IMR-90 (cell line): Measurements from ENCODE around the gene SYMPK. TPM values are rescaled to one million over a fixed set of nuclear protein-coding genes. Genes with fewer than 3 reads are reported as not detected.
A peak's percentile ranks its signal among the peaks of the same experiment; 100 is the strongest.

Experiments
- ATAC-seq: fragments of 200-7000 bp; cut with Tn5 transposase; 2 replicates; pipeline ENCODE4 v1.9.1; 2020; ENCODE audit warnings: low read depth, mild to moderate bottlenecking, moderate library complexity
- BruUV-seq: library from RNA; stranded (reverse); fragments of 400-500 nt; replicated peaks from 2 replicates; lab custom pipeline; 2021; lab: Mats Ljungman, UMichigan
- CTCF ChIA-PET: fragments of 300-600 bp; formaldehyde crosslinking; extraction: SDS; loops from one replicate; lab custom pipeline; 2021; ENCODE audit warnings: antibody characterized with exemption; lab: Yijun Ruan, JAX
- POLR2A ChIA-PET: fragments of 300-600 bp; sonication (Branson Sonifier 250); formaldehyde crosslinking; loops from one replicate; lab custom pipeline; 2022; ENCODE audit warnings: antibody characterized with exemption; ENCODE audit not compliant: unreplicated experiment; lab: Charles Lee
- DNase-seq: peaks from one replicate; pipeline ENCODE4 v3.0.0; 2013
- H2AFZ ChIP-seq: replicated peaks from 2 replicates; pipeline ENCODE3; 2013; ENCODE audit warnings: low read length, mild to moderate bottlenecking; ENCODE audit not compliant: poor library complexity
- H2AK5ac ChIP-seq: 2 replicates; pipeline ENCODE4 v1.6.1; 2013; ENCODE audit warnings: low read depth, low read length, inconsistent platforms
- H2AK9ac ChIP-seq: replicated peaks from 2 replicates; pipeline ENCODE3; 2013; ENCODE audit warnings: mild to moderate bottlenecking, low read depth, low read length, moderate library complexity; ENCODE audit not compliant: poor library complexity
- H2BK120ac ChIP-seq: 2 replicates; pipeline ENCODE4 v1.6.1; 2013; ENCODE audit warnings: low read depth, low read length, inconsistent platforms
- H2BK15ac ChIP-seq: 3 replicates; pipeline ENCODE4 v1.6.1; 2013; ENCODE audit warnings: low read depth, low read length, inconsistent platforms
- H2BK20ac ChIP-seq: 2 replicates; pipeline ENCODE4 v1.6.1; 2013; ENCODE audit warnings: low read depth, mild to moderate bottlenecking, inconsistent platforms, low read length, moderate library complexity
- H2BK5ac ChIP-seq: 2 replicates; pipeline ENCODE4 v1.6.1; 2013; ENCODE audit warnings: mild to moderate bottlenecking, low read depth, low read length, inconsistent platforms; ENCODE audit not compliant: poor library complexity, severe bottlenecking
- H3K14ac ChIP-seq: replicated peaks from 2 replicates; pipeline ENCODE4 v1.6.1; 2013; ENCODE audit warnings: low read depth, low read length, inconsistent platforms
- H3K18ac ChIP-seq: 2 replicates; pipeline ENCODE4 v1.6.1; 2013; ENCODE audit warnings: low read depth, low read length, control low read depth
- H3K23ac ChIP-seq: 2 replicates; pipeline ENCODE4 v1.6.1; 2013; ENCODE audit warnings: low read depth, low read length, inconsistent platforms
- H3K27ac ChIP-seq: 2 replicates; pipeline ENCODE4 v1.5.1; 2013; ENCODE audit warnings: mild to moderate bottlenecking, control low read depth, low read length; ENCODE audit not compliant: insufficient read depth
- H3K27me3 ChIP-seq: 2 replicates; pipeline ENCODE4 v1.6.1; 2013; ENCODE audit warnings: low read length; ENCODE audit not compliant: control insufficient read depth, insufficient read depth
- H3K36me3 ChIP-seq: 2 replicates; pipeline ENCODE4 v1.6.1; 2013; ENCODE audit warnings: low read length, mixed read lengths; ENCODE audit not compliant: control insufficient read depth, insufficient read depth
- H3K4ac ChIP-seq: 2 replicates; pipeline ENCODE4 v1.6.1; 2013; ENCODE audit warnings: low read depth, low read length, inconsistent platforms
- H3K4me1 ChIP-seq: 2 replicates; pipeline ENCODE4 v1.6.1; 2013; ENCODE audit warnings: low read length, mixed read lengths; ENCODE audit not compliant: control insufficient read depth, insufficient read depth
- H3K4me2 ChIP-seq: 2 replicates; pipeline ENCODE4 v1.6.1; 2013; ENCODE audit warnings: low read depth, mild to moderate bottlenecking, control low read depth, low read length, moderate library complexity
- H3K4me3 ChIP-seq: 2 replicates; pipeline ENCODE4 v1.5.1; 2013; ENCODE audit warnings: low read depth, mild to moderate bottlenecking, control low read depth, low read length, moderate library complexity; ENCODE audit not compliant: insufficient read depth
- H3K56ac ChIP-seq: 2 replicates; pipeline ENCODE4 v1.6.1; 2013; ENCODE audit warnings: low read length, inconsistent platforms; ENCODE audit not compliant: insufficient read depth; ENCODE audit errors: extremely low read depth
- H3K79me1 ChIP-seq, 2 experiments: 2 replicates each; pipeline ENCODE4 v1.6.1; 2013; ENCODE audit warnings: low read length in 2 of 2, inconsistent platforms in 1 of 2, low read depth in 1 of 2
- H3K9ac ChIP-seq: 2 replicates; pipeline ENCODE4 v1.6.1; 2013; ENCODE audit warnings: low read depth, low read length, control low read depth
- H3K9me1 ChIP-seq: 2 replicates; pipeline ENCODE4 v1.6.1; 2013; ENCODE audit warnings: low read length, inconsistent platforms; ENCODE audit not compliant: insufficient read depth
- H3K9me3 ChIP-seq: 2 replicates; pipeline ENCODE4 v1.6.1; 2013; ENCODE audit warnings: low read length; ENCODE audit not compliant: control insufficient read depth, insufficient read depth
- H4K20me1 ChIP-seq: 2 replicates; pipeline ENCODE4 v1.6.1; 2013; ENCODE audit warnings: low read length, inconsistent platforms; ENCODE audit not compliant: insufficient read depth
- H4K5ac ChIP-seq: 2 replicates; pipeline ENCODE4 v1.6.1; 2013; ENCODE audit warnings: mild to moderate bottlenecking, low read depth, low read length, control low read depth
- H4K8ac ChIP-seq, 2 experiments: 2 replicates each; pipeline ENCODE4 v1.6.1; 2013; ENCODE audit warnings: low read depth in 2 of 2, low read length in 2 of 2, control low read depth in 1 of 2, inconsistent platforms in 1 of 2
- H4K91ac ChIP-seq: 2 replicates; pipeline ENCODE4 v1.6.1; 2013; ENCODE audit warnings: low read depth, low read length, inconsistent platforms; ENCODE audit not compliant: insufficient read depth
- BHLHE40 ChIP-seq: fragments of 150-350 bp; IDR thresholded peaks from 2 replicates; pipeline ENCODE4 v1.6.1; 2016; ENCODE audit warnings: mild to moderate bottlenecking, low read depth, low read length
- FOS ChIP-seq: fragments of 150-350 bp; IDR thresholded peaks from 2 replicates; pipeline ENCODE4 v1.6.1; 2016; ENCODE audit warnings: low read depth, low read length
- MAFK ChIP-seq: IDR thresholded peaks from 2 replicates; pipeline ENCODE4 v1.6.1; 2012; ENCODE audit warnings: low read depth, low read length, improper control_type of control experiment
- NFE2L2 ChIP-seq: fragments of 150-350 bp; IDR thresholded peaks from 2 replicates; pipeline ENCODE4 v1.6.1; 2016; ENCODE audit warnings: low read depth, mild to moderate bottlenecking, low read length
- POLR2A ChIP-seq: IDR thresholded peaks from 2 replicates; pipeline ENCODE4 v1.6.1; 2012; ENCODE audit warnings: mild to moderate bottlenecking, low read depth, low read length
- RAD21 ChIP-seq: IDR thresholded peaks from 2 replicates; pipeline ENCODE4 v1.6.1; 2012; ENCODE audit warnings: low read length, improper control_type of control experiment
- WGBS, 2 experiments: methylation state at CpG; one replicate each; pipeline versions ENCODE4 v1.1.5 to v1.1.7; 2013; ENCODE audit warnings: missing lambda C conversion rate in 2 of 2; ENCODE audit not compliant: insufficient read length in 1 of 2; ENCODE audit errors: extremely low coverage in 2 of 2; 5-methylcytosine and 5-hydroxymethylcytosine counted together
- dilution Hi-C: fragments of 300-500 bp; cut with HindIII; formaldehyde crosslinking; loops from one replicate; pipeline ENCODE4 v1.14.3; 2018; ENCODE audit warnings: low sequenced_read_pairs; ENCODE audit not compliant: unreplicated experiment
- in situ Hi-C: fragments of 300-500 bp; cut with MboI; formaldehyde crosslinking; loops from 3 replicates; pipeline ENCODE4 v1.14.3; 2019; ENCODE audit warnings: low sequenced_read_pairs, inconsistent platforms, mixed read lengths
- intact Hi-C: fragments of 100-400 bp; cut with micrococcal nuclease; formaldehyde crosslinking; loops from 2 replicates; pipeline ENCODE4 v1.10.0; 2022
- polyA plus RNA-seq, 3 experiments: library from polyadenylated mRNA; depleted of rRNA; stranded (reverse); fragments of >200 nt; gene quantifications; 2 replicates each; pipeline ENCODE4 v1.2.3, GENCODE V29; 2012; ENCODE audit warnings: low replicate concordance in 1 of 3
- total RNA-seq: library from RNA; depleted of rRNA; stranded (reverse); fragments of >200 nt; gene quantifications from 2 replicates; pipeline ENCODE4 v1.2.3, GENCODE V29; 2012

SYMPK gene
- total and polyA plus RNA-seq, 2 of the 4 experiments (the other 2 are of a cell fraction) = 35.3 to 71.5 TPM

GRCh38 chr19:45901912-45902650 lies 39.1 kb upstream of the SYMPK start, which contains the start of gene MYPOP:
MYPOP (minus strand) TSS chr19:45902613; CDS start chr19:45901773, 840 bp downstream.
- Histone ChIP-seq H3K36me3 (peaks cover 19% of the 10 kb centered on the region), H3K4me2 (peak within 1 kb of the TSS; percentile 89), H2AK9ac (peak within 1 kb of the TSS; percentile 91), H3K4me3 (peak within 1 kb of the TSS; percentile 70), H3K18ac (no peak within 1 kb of the TSS), H3K56ac (peak within 1 kb of the TSS; percentile 62), H4K5ac (peak within 1 kb of the TSS; percentile 66), H3K4me1 (0 out of 2 replicates have a peak, but pooled peaks cover 4% of the 10 kb centered on the region), H3K27ac (peak within 1 kb of the TSS; percentile 68), H4K8ac (peak within 1 kb of the TSS; percentile 85 to 95), H3K27me3 (no peaks in the 10 kb centered on the region), H4K20me1 (0 out of 2 replicates have a peak, but pooled peaks cover 9% of the 10 kb centered on the region), H2BK15ac (no peak within 1 kb of the TSS; the same call in 2 of the 3 replicates), H3K23ac (peak within 1 kb of the TSS; percentile 82; the same call in 1 of the 2 replicates), H2BK20ac (no peak within 1 kb of the TSS; the same call in 1 of the 2 replicates), H3K4ac (peak within 1 kb of the TSS; percentile 91), H3K79me1 (peaks cover 9 to 21% of the 10 kb centered on the region in 2 experiments), H2BK5ac (peak within 1 kb of the TSS; percentile 52), H4K91ac (peak within 1 kb of the TSS; percentile 86), H3K9me3 (no peaks in the 10 kb centered on the region), H3K14ac (peak within 1 kb of the TSS; percentile 76), H2BK120ac (peak within 1 kb of the TSS; percentile 21; the same call in 1 of the 2 replicates), H3K9ac (peak within 1 kb of the TSS; percentile 80), H2AK5ac (peak within 1 kb of the TSS; percentile 51), H3K9me1 (peaks cover 7% of the 10 kb centered on the region; the same call in 1 of the 2 replicates), H2AFZ (peak within 1 kb of the TSS; percentile 99)
- intact Hi-C loops (no loop called here), in situ Hi-C loops (no loop called here), dilution Hi-C loops (no loop called here)
- DNase-seq (no peak), ATAC-seq (peak; percentile 1)
- TF ChIP-seq FOS = no peak
- no peak for TF ChIP-seq POLR2A
- no peak for TF ChIP-seq NFE2L2
- no peak for TF ChIP-seq RAD21
- no peak for TF ChIP-seq BHLHE40
- no peak for TF ChIP-seq MAFK
- ChIA-PET CTCF (interaction anchor here (0.6 kb wide), 1 partner anchor 1838 kb away, joined by 3 read pairs; no protein-coding TSS in a partner anchor), POLR2A (no interaction called here)
- no TSS peak for BruUV-seq
- WGBS, 2 experiments = 1% methylated on average over 26 of the region's 47 CpGs; no CpG with 5 or more reads in 1 of the 2 experiments
